Upper lobe of right lung (tissue), 1 donor: Measurements from ENCODE around the gene ASH1L. TPM values are rescaled to one million over a fixed set of nuclear protein-coding genes. Genes with fewer than 3 reads are reported as not detected.
A peak's percentile ranks its signal among the peaks of the same experiment; 100 is the strongest.
"Not testable (repeated sequence)": the region's sequence is repeated elsewhere in the genome, so short reads cannot be mapped to it uniquely, and the experiment has no call there.

ENCODE experiments used
- ATAC-seq: fragments of 200-7000 bp; cut with Tn5 transposase; one replicate; pipeline ENCODE4 v1.9.1; 2020; ENCODE audit warnings: mild to moderate bottlenecking, moderate library complexity
- DNase-seq: peaks from one replicate; pipeline ENCODE4 v3.0.0-alpha.2; 2020
- H3K27ac ChIP-seq: fragments of 200-600 bp; one replicate; pipeline ENCODE4 v1.8.0; 2022
- H3K27me3 ChIP-seq: fragments of 200-600 bp; one replicate; pipeline ENCODE4 v1.8.0; 2022; ENCODE audit warnings: mild to moderate bottlenecking
- H3K36me3 ChIP-seq: fragments of 200-600 bp; one replicate; pipeline ENCODE4 v1.8.0; 2022
- H3K4me1 ChIP-seq: fragments of 200-600 bp; one replicate; pipeline ENCODE4 v1.8.0; 2022
- H3K4me3 ChIP-seq: fragments of 200-600 bp; one replicate; pipeline ENCODE4 v1.8.0; 2022; ENCODE audit warnings: mild to moderate bottlenecking
- H3K9me3 ChIP-seq: fragments of 200-600 bp; one replicate; pipeline ENCODE4 v1.8.0; 2022
- intact Hi-C: fragments of 100-400 bp; cut with DNase I; formaldehyde crosslinking; loops from one replicate; pipeline ENCODE4 v1.11.0; 2022
- total RNA-seq: library from RNA; stranded (reverse); fragmentation: NEBNext Ultra II Directional; extraction: Animal tissue kit (Norgen Biotek cat#: 25700); gene quantifications from one replicate; pipeline ENCODE4 v1.2.1, GENCODE V29; 2021
- TF ChIP-seq, protein P1 (sequence below): fragments of 200-600 bp; IDR thresholded peaks from one replicate; pipeline ENCODE4 v1.8.0; 2022; ENCODE audit warnings: antibody characterized with exemption
- donor health status: DM: no; HTN: yes; CAD: no; lungs with severe emphysema.

Gene ASH1L
- total RNA-seq, 1 donor from 2014 or later, result 56.6 TPM

DNA sequence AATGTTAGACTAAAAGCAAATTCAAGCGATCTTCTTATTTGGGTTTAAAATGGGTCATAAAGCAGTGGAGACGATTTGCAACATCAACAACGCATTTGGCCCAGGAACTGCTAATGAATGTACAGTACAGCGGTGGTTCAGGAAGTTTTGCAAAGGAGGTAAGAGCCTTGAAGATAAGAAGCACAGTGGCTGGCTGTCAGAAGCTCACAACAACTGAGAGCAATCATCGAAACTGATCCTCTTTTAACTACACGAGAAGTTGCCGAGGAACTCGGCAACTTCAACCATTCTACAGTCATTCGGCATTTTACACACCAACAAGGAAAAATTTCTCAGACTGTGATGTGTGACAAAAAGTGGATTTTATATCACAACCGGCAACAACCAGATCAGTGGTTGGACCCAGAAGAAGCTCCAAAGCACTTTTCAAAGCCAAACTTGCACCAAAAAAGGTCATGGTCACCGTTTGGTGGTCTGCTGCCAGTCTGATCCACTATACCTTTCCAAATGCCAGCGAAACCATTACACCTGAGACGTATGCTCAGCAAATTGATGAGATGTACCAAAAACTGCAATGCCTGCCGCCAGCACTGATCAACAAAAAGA is 47.9 kb downstream of the ASH1L start:
- Histone ChIP-seq H3K36me3 (peaks cover 15% of the 10 kb centered on the region), H3K4me3 (no peak overlapping the region), H3K9me3 (no peaks in the 10 kb centered on the region), H3K27ac (no peak overlapping the region), H3K4me1 (peaks cover 4% of the 10 kb centered on the region), H3K27me3 (no peaks in the 10 kb centered on the region)
- ATAC-seq (no peak), DNase-seq (no peak)
- intact Hi-C loops, result no loop called here
- TF ChIP-seq, protein P1, sequence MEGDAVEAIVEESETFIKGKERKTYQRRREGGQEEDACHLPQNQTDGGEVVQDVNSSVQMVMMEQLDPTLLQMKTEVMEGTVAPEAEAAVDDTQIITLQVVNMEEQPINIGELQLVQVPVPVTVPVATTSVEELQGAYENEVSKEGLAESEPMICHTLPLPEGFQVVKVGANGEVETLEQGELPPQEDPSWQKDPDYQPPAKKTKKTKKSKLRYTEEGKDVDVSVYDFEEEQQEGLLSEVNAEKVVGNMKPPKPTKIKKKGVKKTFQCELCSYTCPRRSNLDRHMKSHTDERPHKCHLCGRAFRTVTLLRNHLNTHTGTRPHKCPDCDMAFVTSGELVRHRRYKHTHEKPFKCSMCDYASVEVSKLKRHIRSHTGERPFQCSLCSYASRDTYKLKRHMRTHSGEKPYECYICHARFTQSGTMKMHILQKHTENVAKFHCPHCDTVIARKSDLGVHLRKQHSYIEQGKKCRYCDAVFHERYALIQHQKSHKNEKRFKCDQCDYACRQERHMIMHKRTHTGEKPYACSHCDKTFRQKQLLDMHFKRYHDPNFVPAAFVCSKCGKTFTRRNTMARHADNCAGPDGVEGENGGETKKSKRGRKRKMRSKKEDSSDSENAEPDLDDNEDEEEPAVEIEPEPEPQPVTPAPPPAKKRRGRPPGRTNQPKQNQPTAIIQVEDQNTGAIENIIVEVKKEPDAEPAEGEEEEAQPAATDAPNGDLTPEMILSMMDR, result no peak

DNA sequence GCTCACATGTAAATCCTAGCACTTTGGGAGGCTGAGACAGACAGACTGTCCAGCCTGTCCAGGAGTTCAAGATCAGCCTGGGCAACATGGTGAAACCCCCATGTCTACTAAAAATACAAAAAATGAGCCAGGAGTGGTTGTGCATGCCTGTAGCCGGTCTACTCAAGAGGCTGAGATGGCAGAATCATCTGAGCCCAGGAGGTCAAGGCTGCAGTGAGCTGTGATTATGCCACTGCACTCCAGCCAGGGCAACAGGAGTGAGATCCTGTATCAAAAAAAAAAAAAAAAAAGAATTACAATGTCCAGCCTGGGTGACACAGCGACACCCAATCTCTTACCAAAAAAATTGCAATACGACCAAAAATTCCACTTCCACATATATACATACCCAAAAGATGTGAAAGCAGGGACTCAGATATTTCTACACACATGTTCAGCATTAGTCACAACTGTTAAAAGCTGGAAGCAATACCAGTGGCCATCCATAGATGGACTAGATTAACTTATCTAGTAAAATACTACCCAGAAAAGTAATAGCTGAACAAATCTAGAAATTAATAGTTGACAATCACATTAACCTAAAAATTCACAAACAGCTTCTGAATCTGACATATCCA is 49.2 kb downstream of the ASH1L start:
- H3K4me3 ChIP-seq, result no peak overlapping the region
- H3K27ac ChIP-seq, result no peak overlapping the region
- ATAC-seq, result peak; percentile 19
- intact Hi-C loops, result no loop called here
- peaks cover 7% of the 10 kb centered on the region for H3K36me3 ChIP-seq
- no peak for DNase-seq
- TF ChIP-seq, protein P1, result no peak
- H3K4me1 ChIP-seq, result peaks cover 4% of the 10 kb centered on the region
- H3K9me3 ChIP-seq, result no peaks in the 10 kb centered on the region
- H3K27me3 ChIP-seq, result no peaks in the 10 kb centered on the region

DNA sequence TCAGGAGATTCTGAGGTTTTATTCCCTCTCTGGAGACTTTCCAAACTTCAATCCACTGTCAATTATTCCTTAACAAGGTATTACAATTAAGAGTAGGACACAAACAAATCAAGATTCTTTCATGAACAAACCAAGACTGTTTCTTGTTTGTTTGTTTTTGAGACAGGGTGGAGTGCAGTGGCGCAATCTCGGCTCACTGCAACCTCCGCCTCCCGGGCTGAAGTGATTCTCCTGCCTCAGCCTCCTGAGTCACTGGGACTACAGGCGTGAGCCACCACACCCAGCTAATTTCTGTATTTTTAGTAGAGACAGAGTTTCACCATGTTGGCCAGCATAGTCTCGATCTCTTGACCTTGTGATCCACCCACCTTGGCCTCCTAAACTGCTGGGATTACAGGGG is 51.2 kb downstream of the ASH1L start:
- H3K4me3 ChIP-seq, H3K27me3 ChIP-seq, DNase-seq, H3K36me3 ChIP-seq, H3K9me3 ChIP-seq, ATAC-seq, H3K27ac ChIP-seq, intact Hi-C loops: not testable (repeated sequence)
- peaks cover 13% of the 10 kb centered on the region for H3K4me1 ChIP-seq

DNA sequence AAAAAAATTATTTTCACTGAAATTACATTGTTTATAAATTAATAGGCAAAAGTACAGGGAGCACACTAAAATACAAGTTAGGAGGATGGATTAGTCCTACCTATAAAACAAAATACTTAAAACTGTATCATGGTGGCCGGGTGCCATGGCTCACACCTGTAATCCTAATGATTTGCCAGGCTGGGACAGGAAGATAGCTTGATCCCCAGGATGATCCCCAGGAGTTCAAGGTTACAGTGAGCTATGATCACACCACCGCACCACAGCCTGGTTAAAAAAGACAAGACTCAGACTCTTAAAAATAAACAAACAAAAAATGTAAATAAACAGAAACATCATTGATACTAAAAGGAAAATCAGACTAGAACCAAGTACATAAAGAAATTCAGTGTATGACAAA is 53.5 kb downstream of the ASH1L start:
- Histone ChIP-seq H3K4me3 (no peak overlapping the region), H3K9me3 (no peaks in the 10 kb centered on the region), H3K36me3 (peaks cover 7% of the 10 kb centered on the region), H3K4me1 (peaks cover 13% of the 10 kb centered on the region), H3K27ac (no peak overlapping the region), H3K27me3 (no peaks in the 10 kb centered on the region)
- TF ChIP-seq, protein P1, result no peak
- DNase-seq (no peak), ATAC-seq (no peak)
- intact Hi-C loops, result no loop called here

DNA sequence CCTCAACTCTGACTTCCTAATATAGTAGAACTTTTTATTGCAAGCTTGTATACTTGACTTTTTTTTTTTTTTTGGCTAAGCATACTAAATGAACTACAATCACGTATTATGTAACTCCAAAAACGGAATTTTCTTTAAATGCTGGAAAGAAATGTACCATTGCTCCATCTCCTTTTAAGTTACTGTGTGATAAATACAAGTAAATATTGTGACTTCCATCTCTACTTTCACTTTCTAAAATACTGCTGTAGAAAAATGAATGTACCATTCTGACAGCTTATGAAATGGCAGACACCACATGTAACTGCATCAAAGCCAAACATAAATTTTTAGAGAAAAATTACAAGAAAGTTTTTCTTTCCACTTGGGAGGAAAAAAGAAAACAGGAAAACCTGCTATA is 54.7 kb downstream of the ASH1L start:
- Histone ChIP-seq H3K4me3 (no peak overlapping the region), H3K27ac (no peak overlapping the region), H3K4me1 (peaks cover 13% of the 10 kb centered on the region), H3K27me3 (no peaks in the 10 kb centered on the region), H3K9me3 (no peaks in the 10 kb centered on the region), H3K36me3 (peaks cover 6% of the 10 kb centered on the region)
- TF ChIP-seq, protein P1, result no peak
- ATAC-seq, result no peak
- intact Hi-C loops, result no loop called here
- no peak for DNase-seq

DNA sequence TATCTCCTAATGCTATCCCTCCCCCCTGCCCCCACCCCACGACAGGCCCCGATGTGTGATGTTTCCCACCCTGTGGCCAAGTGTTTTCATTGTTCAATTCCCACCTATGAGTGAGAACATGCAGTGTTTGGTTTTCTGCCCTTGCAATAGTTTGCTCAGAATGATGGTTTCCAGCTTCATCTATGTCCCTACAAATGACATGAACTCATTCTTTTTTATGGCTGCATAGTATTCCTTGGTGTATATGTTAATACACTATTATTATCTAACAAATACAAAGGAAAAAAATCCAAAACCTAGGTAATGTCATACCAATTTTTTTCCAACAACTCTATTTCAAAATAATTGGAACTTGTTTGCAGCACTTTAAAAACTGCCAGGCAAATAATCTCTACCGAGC is 56.6 kb downstream of the ASH1L start:
- ATAC-seq, H3K4me3 ChIP-seq, H3K4me1 ChIP-seq, H3K9me3 ChIP-seq, intact Hi-C loops, H3K36me3 ChIP-seq, H3K27me3 ChIP-seq, DNase-seq, H3K27ac ChIP-seq: not testable (repeated sequence)

DNA sequence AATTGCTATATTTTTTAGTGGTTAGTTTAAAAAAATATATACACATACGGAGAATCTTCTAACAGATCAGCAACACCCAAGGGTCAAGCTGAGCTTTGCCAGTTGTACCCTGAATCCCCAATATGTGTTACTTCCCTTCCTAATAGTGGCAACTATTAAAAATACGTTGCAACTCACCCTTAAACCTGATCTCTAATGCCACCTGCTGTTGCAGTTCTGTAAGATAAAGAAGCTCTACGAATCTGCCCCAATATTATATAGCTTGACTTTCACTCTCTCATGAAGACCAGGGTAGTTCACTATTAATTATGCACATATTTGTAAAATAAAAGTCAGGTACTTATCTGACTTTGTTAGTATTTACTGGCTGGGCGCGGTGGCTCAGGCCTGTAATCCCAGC is 58.4 kb downstream of the ASH1L start:
- peaks cover 21% of the 10 kb centered on the region for H3K4me1 ChIP-seq
- ATAC-seq (peak; percentile 62), DNase-seq (no peak)
- intact Hi-C loops, result no loop called here
- no peaks in the 10 kb centered on the region for H3K36me3 ChIP-seq
- no peak overlapping the region for H3K4me3 ChIP-seq
- no peaks in the 10 kb centered on the region for H3K9me3 ChIP-seq
- H3K27me3 ChIP-seq, result no peaks in the 10 kb centered on the region
- TF ChIP-seq, protein P1, result peak; percentile 38
- H3K27ac ChIP-seq, result no peak overlapping the region
